HG02943 (cell line): Measurements from ENCODE around the gene AK4.
"Not testable (repeated sequence)": the region's sequence is repeated elsewhere in the genome, so short reads cannot be mapped to it uniquely, and the experiment has no call there.

Source experiments
- ATAC-seq: cut with Tn5 transposase; IDR thresholded peaks from one replicate; pipeline ENCODE4 v1.9.1; 2021; ENCODE audit warnings: mild to moderate bottlenecking, low read depth, moderate library complexity; ENCODE audit not compliant: unreplicated experiment

AK4 gene

DNA sequence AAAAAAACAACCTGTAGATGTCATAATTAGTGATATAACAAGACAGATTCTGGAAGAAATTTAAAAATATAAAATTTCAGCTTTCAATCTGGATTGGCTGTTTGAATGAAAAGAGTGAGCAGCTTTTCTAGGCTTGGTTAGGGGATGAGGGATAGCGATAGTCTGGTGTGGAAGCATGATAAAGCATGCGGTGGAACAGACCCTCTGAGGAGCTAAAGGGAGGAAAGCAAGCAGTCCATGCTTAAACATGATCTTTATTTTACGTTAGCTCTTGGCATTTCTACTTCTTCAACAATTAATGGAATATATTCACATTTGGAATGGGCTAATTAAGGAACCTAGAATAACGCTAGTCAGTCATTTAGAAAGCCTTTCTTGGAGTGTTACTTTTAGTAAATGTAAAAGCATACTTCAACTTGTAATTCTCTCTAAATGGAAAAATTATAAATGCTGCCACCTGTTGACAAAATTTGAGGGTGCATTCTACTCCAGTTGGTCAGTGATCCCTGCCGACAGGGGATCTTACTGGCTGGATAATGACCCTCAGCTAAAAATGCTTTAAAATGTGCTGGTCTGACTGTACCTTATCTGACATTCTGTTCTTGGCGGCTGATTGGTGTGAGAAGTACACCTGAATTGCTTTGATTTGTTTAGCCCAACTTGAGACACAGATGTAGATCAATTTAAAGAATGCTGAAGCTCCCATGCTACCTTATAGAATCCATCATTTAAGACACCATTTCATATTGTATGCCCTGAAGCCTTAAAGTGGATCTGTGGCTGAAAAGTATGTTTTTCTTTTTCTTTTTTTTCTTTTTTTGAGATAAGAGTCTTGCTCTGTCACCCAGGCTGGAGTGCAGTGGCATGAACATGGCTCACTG is 61.2 kb downstream of the AK4 start:
- no peak for ATAC-seq

DNA sequence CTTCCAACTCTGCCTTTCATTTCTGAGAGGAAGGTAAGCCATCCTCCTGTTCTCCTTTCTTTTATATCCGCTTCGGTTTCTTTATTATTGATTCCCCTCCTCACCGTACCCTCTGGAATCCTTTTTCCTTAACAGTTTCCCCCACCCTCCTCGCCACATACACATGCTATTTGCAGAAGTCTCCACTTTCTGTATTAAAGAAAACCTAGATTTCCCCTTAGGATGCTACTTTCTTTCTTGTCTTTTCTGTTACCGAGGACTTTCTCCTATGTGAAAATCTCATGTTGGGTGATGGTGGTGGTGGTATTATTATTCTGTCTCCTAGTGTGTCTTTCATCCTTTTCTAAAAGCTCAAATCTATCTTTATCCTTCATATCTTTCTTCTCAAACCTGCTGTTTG is 62.3 kb downstream of the AK4 start:
- ATAC-seq: no peak

DNA sequence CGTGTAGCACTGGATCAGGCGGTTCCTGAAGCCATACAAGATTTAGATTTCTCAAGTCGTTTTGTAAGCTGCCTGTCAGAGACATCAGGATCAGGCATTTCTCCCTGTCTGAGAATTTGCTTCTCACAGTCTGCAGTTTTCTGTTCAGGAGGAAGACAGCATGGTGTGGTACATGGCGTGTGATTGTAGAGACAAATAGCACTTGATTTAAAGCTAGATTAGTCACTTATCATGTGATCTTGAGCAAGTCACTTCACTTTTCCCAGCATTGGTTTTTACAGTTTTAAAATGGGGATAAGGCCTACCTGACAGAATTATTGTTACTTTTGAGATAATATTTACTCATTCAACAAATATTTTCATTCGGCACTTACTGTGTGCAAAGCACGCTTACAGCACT is 63.3 kb downstream of the AK4 start:
- ATAC-seq: no peak

DNA sequence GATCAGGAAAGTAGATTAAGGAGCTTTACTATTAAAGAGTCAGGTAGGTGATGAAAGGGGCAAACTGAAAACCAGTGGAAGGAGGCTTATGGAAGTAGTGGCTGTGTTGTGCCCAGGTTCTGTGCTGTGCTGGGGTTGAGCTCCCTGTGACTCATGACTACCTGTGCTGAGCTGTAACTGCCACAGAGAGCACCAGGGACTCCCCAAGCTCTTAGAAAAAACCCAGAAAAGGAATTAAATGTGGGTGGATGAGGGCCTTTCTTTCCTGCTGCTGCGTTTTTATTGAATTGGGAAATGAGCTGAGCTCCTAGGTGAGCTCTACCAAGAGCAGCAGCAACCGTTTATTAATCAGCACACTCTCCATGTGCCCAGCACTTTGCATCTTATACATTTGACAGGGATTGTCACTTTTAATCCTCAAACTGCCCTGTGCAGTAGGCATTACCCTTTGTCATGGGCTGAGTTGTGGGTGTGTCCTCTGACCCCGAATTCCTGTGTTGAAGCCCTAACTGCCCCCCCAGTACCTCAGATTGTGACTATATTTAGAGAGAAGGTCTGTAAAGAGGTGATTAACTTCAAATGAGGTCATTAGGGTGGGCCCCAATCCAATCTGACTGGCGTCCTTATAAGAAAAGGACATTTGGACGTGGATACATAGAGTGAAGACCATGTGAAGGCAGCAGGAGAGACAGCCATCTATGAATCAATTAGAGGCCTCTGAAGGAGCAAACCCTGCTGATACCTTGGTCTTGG is 65.4 kb downstream of the AK4 start:
- no peak for ATAC-seq

DNA sequence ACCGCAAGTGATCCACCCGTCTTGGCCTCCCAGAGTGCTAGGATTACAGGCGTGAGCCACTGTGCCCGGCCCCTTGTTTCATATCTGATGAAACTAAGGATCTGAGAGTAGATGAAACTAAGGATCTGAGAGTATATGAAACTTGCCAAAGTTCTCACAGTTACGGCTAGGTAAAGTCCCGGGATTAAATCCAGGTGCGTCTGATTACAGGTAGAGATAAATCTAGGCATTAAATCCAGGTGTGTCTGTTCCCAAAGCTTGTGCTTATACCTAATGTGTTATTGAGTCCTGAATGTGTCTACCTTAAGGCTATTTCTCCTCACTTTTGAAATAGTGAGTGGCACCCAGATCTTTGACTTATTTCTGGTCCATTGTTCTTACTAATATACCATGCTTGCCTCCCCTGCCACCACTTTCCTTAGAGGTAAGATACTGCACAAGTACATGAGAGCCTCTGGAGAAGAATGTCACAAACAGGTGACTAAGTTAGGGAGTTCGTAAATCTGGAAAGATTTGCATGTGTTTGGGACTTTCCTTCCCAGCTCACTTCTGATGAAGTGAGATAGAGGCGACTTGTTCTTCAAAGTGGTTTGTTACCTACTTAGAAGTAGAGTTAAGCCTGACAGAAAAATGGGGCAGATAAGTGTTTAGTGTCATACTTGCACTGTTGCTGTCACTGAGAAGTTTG is 66.5 kb downstream of the AK4 start:
- ATAC-seq: no peak

DNA sequence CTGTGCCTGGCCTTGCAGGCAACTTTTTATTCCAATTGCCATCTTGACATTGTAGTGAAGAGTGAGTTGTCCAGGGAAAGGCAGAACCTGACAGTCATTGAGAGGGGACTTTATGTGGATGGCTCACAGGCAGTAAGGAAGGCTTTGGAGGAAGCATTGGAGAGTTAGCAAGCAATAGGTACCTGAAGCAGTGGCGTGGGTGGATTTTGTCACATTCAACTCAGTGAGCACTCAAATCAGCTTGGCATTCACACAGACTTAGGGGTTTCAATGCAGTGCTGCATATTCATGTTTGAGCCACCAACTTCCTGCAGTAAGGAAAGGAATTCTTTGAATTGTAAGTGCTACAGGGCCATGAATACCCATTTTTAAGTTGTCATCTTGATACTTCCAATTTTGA is 69.0 kb downstream of the AK4 start:
- no peak for ATAC-seq

DNA sequence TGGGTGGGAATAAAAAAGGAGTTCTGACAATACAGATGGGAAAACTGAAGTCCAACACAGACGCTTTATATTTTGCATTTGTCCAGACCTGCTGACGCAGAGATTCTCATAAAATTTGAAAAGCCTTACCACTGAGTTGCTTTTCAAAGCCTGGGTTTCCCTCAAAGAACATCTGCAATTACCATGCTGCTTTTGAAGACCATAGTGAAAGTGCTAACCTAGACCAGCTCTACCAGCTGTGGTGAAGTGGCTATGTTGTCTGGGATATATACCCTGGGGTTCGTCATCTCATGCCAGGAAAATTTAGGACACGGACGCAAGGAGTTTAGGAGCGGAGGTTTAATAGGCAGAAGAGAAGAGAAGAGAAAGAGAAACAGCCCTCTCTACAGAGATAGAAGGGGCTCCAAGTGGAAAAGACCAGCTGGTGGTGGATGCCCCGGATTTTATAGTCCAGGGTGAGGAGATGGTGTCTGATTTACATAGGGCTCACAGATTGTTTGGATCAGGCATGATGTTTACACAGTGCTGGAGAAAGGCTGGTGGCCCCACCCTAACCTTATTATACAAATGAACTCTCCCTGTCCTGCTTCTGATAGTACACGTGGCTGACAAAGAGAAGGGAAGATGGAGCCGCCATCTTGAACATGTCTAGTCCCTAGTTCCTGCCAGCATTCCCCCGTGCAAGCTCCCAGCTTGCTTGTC is 73.8 kb downstream of the AK4 start:
- no peak for ATAC-seq

DNA sequence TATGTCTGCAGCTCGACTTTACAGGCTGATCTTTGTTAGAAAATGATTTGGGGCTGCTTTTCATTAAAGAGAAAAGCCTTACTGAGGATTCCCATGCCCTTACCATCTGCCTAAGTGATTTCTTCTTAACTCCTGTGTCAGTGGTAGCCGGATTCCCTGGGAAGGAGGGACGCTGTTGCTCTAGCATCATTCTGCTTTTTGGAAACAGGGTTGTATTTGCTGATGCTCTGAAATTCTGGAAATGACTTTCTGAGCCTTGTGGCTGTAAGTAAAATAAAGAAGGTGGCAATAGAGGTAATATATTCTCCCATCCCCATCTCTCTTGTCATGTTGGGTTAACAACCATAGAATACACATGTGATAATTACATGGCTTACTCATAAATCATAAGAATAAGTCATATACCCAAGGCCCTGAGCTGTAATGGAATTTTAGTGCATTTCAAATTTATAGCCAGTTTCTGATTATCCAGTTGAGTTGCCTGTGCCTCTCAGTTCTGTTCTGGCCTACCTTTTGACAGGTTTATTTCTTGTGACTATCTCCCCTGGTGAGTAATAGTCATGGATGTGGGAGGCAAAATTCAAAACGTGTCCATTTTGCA is 74.4 kb downstream of the AK4 start:
- ATAC-seq: no peak

DNA sequence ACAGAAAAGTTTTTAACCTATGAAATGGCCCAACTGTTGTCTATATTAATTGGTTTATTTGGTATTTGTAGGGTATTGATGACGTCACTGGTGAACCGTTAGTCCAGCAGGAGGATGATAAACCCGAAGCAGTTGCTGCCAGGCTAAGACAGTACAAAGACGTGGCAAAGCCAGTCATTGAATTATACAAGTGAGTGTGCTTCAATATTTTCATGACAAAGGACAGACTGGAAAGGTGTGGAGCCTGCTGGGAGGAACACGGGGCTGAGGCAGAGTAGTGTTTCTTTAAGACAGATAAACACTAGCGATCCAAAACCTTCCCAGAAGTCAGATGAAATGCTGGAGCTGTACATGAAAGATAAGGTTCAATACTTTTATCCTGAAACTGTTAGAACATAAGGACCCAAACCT is 76.7 kb downstream of the AK4 start:
- ATAC-seq: no peak

DNA sequence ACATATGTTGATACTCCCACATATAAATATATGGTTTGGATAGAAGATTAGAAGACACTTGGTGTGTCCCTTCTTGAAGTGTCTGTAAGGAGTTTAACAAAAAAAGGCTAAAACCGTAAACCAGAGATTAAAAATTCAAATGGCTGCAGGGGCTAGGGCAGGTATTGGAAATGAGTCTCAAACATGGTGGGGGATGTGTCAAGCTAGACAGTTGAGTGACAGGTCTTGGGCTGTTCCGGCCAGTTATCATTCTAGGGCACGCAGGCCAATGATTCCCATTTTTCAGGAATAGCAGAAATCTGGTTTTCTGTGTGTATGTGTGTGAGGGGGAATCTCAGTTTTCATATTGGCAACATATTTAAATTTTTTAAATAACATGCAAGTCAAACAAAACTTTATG is 77.2 kb downstream of the AK4 start:
- no peak for ATAC-seq

DNA sequence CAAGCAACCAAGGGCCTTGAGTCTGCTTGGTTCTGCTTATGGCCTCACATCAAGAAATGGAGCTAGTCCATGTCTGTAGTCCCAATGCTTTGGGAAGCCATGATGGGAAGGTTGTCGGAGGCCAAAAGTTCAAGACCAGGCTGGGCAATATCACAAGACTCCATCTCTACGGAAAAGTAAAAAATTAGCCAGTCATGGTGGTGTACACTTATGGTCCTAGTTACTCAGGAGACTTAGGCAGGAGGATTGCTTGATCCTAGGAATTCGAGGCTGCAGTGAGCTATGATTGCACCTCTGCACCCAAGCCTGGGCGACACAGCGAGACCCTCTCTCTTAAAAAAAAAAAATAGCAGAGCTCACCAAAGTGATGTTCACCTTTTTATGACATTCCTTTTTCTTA is 81.2 kb downstream of the AK4 start:
- ATAC-seq: no peak

DNA sequence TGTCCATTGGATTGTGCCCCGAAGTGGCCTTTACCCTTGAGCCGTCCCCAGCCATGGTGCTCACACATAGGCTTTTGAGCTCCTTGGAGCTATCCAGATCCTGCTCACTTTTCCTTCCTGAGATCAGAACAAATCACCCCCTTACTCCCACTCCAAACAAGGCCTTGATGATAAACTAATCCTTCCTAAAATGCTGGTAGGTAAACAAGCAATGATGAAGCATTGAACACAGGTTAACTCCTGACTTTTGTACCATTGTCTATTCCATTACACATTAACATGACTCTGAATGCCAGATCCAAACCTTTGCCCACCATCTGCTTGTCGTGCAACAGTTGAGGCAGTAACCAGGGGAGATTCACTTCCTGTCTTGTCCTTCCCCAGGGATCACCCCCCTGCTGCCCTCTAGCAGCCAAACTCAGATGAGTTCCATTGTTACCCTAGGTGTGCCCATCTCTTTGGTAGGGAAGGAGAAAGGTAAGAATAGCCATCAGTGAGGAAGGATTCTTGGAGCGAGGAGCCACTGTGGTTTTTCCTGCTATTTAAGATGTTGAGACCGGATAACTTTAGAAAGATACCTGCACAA is 81.8 kb downstream of the AK4 start:
- ATAC-seq: no peak

DNA sequence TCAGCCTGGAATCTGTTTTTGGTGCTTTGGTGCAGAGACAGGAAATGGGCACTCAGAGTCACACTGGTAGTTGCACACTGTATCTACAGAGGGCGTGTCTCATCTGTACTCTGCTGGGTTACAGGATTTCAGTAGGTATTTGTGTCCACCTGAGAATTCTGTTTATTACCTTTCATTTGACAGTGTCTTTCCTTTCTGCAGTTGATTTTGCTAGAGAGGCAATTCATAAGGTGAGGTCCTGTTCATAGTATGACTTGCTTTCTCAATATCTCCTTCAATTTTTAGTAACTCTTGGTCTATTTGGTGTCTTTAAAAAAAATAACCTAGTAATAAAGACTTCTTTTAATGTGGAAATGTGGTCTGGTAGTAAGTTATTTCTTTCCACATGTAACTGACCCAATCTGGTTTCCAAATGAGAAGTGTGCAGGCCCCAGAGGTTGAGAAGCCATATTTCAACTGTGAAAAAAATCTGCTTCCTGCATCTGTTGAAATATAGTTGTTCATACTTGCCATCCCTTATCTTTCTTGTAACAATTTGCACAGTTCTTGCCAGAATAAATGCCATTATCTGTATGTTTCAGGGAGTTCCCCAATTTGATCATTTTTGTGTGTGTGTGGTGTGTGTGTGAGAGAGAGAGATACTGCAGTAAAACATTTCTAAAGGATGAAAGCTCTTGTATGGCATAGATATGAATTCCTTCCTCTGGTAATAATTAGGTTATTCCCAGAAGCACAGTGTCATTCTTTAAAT is 82.9 kb downstream of the AK4 start:
- ATAC-seq: peak; percentile 67

DNA sequence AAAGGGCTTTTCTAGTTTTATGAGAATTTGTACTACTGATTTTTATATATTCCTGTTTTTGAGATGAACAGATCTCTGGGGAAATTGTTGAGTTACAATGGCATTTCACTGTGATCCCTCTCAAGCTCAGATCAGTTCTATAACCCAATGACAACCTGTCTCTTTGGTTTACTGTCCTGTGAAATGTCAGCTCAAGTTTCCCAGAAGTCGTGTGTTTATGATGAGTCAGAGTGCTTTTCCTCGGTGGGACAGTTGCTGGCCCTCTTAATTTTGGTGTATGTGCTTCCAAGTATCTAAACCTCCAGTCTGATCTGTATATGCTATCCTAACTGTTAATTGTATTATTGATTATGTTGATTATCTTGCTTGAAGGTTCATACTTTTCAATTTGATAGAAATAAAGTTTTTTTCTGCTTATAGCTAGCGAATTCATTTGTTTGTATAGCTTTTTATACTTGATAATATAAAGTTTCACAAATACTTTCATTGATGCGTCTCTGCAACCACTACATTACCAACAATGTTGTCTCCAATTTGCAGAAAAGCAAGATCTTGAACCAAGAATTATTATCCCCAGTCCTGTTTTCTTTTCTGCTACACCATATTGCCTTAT is 83.8 kb downstream of the AK4 start:
- ATAC-seq: no peak

DNA sequence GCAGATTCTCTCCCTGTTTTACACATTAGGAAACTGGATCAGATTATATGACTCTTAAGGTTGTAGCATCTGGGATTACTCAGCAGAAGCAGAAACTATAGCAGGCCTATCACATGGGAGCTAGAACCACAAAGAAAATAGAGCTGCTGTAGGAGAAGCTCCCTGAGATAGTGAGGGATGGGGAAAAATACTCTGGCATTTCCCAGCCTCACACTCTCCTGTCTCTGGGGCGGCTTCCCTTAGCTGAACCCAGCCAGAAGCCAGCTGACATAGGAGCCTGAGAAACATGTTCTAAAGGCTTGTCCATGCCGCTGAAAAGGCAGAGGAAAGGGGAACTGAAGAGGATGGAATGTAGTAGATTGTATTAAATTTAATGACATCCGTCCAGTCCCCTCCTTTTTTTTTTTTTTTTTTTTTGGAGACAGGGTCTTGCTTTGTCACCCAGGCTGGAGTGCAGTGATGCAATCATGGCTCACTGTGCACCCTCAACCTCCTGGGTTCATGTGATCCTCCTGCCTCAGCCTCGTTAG is 84.5 kb downstream of the AK4 start:
- ATAC-seq: no peak

DNA sequence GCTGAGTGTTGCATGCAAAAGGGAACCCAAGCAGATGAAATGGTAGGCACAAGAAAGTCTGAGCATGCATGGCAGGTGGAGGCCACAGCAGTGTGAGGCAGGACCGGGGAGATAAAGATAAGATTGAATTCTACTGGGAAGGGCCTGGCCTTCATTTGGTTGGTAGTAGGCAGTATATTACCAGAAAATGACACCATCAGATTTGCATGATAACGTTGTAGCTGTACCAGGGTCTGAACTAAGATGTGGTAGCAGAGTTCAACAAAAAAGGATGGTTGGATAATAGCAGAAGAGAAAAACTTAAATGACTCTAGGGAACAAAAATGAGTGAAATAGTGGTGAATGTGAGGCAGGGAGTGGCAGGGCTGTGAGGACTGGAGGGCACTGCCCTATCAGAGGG is 85.8 kb downstream of the AK4 start:
- no peak for ATAC-seq

DNA sequence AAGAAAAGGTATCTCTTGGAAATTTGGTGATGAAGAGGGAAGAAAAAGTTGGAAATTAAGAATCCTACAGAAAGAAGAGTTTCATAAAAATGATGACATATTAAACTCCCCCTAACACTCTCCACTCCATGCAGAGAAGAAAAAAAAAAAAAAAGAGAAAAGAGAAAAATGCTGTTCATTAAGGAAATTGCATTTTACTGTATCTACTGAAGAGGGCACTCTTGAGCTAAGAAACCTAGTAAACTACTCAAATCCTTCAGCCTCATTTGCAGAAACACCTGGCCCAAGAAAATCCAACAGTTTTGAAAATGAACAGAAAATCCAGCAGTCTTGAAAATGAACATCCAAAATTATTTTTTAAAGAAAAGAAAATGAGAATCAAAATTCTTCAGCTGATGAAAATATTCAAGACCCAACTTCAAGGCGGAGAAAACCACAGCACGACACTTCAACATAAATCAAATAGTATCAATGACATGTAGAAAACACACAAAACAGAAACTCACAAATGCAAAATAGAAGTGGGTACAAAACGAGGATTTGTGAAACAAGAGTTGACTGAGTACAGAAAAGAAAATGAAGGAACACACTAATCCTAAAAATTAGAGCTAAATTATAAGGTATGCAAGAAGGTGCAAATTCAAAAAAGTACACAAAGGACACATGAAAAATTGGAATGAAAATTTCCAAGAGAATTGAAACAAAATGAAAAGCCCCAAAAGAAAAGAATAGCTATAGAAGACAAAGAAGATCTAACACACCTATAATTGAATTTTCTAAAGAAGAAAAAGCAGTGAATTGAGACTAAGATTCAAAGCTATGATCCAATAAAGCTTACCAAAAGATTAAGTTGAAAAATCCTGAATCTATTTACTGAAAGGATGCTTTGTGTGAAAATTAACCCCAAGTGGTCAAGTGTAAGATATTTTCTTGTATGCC is 88.1 kb downstream of the AK4 start:
- ATAC-seq: no peak

DNA sequence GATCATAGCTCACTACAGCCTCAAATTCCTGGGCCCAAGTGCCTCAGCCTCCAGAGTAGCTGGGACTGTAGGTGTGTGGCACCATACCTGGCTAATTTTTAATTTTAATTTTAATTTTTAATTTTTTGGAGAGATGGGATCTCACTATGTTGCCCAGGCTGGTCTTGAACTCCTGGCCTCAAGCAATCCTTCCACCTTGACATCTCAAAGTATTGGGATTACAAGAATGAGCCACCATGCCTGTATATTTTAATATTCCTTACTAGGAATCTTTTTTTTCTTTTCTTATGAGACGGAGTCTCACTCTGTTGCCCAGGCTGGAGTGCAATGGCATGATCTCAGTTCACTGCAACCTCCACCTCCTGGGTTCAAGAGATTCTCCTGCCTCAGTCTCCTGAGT is 89.1 kb downstream of the AK4 start:
- not testable (repeated sequence) for ATAC-seq
